LoVo (cell line): Measurements from ENCODE around the gene YTHDC2.

Experiments
- DNase-seq: peaks from one replicate; pipeline ENCODE4 v3.0.0-alpha.2; 2016; ENCODE audit warnings: low spot score

The YTHDC2 gene

GRCh38 chr5:113520429-113520828, 6.9 kb downstream of the YTHDC2 start:
- DNase-seq, result no peak

GRCh38 chr5:113520899-113521298, 7.4 kb downstream of the YTHDC2 start:
- no peak for DNase-seq

GRCh38 chr5:113523168-113523567, 9.7 kb downstream of the YTHDC2 start:
- DNase-seq, result no peak

GRCh38 chr5:113524927-113525326, 11.4 kb downstream of the YTHDC2 start:
- DNase-seq, result no peak

GRCh38 chr5:113526421-113526820, 12.9 kb downstream of the YTHDC2 start:
- DNase-seq, result no peak

- no peak for DNase-seq
Measured at GRCh38 chr5:113527746-113528145, 14.3 kb downstream of the YTHDC2 start.

- DNase-seq, result no peak
Measured at GRCh38 chr5:113531481-113532159, 18.1 kb downstream of the YTHDC2 start.

- no peak for DNase-seq
Measured at GRCh38 chr5:113538313-113538712, 24.8 kb downstream of the YTHDC2 start.

- no peak for DNase-seq
Measured at GRCh38 chr5:113546703-113547183, 33.2 kb downstream of the YTHDC2 start.

- DNase-seq, result no peak
Measured at GRCh38 chr5:113548396-113548795, 34.9 kb downstream of the YTHDC2 start.

GRCh38 chr5:113552137-113552536, 38.6 kb downstream of the YTHDC2 start:
- no peak for DNase-seq

GRCh38 chr5:113552620-113553019, 39.1 kb downstream of the YTHDC2 start:
- no peak for DNase-seq

GRCh38 chr5:113562828-113563400, 49.4 kb downstream of the YTHDC2 start:
- no peak for DNase-seq

GRCh38 chr5:113569396-113569795, 55.9 kb downstream of the YTHDC2 start:
- no peak for DNase-seq

GRCh38 chr5:113572716-113573115, 59.2 kb downstream of the YTHDC2 start:
- DNase-seq, result no peak

GRCh38 chr5:113574417-113574816, 60.9 kb downstream of the YTHDC2 start:
- no peak for DNase-seq

- no peak for DNase-seq
Measured at GRCh38 chr5:113575074-113575473, 61.6 kb downstream of the YTHDC2 start.

- no peak for DNase-seq
Measured at GRCh38 chr5:113578091-113578490, 64.6 kb downstream of the YTHDC2 start.

- DNase-seq, result no peak
Measured at GRCh38 chr5:113581388-113581787, 67.9 kb downstream of the YTHDC2 start.

- DNase-seq, result no peak
Measured at GRCh38 chr5:113598150-113598549, 84.7 kb downstream of the YTHDC2 start.

GRCh38 chr5:113598926-113599325, 85.4 kb downstream of the YTHDC2 start:
- DNase-seq, result no peak

- no peak for DNase-seq
Measured at GRCh38 chr5:113600255-113600905, 86.9 kb downstream of the YTHDC2 start.

- DNase-seq, result no peak
Measured at GRCh38 chr5:113601423-113601822, 87.9 kb downstream of the YTHDC2 start.
